A549 (cell line): ENCODE results near the gene PROSER3. TPM values are rescaled to one million over a fixed set of nuclear protein-coding genes. Genes with fewer than 3 reads are reported as not detected.
A peak's percentile ranks its signal among the peaks of the same experiment; 100 is the strongest.

Source experiments
- ATAC-seq, 2 experiments: fragments of 200-7000 bp in 1 of 2; fragments of >200 bp in 1 of 2; cut with Nextera tagmentation in 1 of 2; cut with Tn5 transposase in 1 of 2; 3 replicates each; pipeline versions ENCODE4 v1.8.0 to v1.9.1; 2018 to 2020; ENCODE audit warnings: mild to moderate bottlenecking in 1 of 2, moderate library complexity in 1 of 2
- CTCF ChIA-PET: fragments of 300-600 bp; sonication (Branson Sonifier 250); formaldehyde crosslinking; extraction: SDS; loops from one replicate; lab custom pipeline; 2021; ENCODE audit warnings: antibody characterized with exemption, inconsistent platforms; lab: Yijun Ruan, JAX
- POLR2A ChIA-PET: fragments of 350-600 bp; formaldehyde crosslinking; extraction: SDS; loops from one replicate; lab custom pipeline; 2021; ENCODE audit warnings: antibody characterized with exemption, inconsistent platforms; lab: Yijun Ruan, JAX
- DNase-seq, 2 experiments: peaks; one replicate each; pipeline versions ENCODE4 v3.0.0 to v3.0.0-alpha.2; 2011 to 2016; ENCODE audit warnings: low read depth in 1 of 2, low spot score in 1 of 2
- FAIRE-seq: peaks from 2 replicates; lab custom pipeline; 2011; peaks lifted over from hg19 to GRCh38; lab: Jason Lieb, UNC
- H3K27ac ChIP-seq, 2 experiments: fragments of >200 bp; sonication (Bioruptor Twin); formaldehyde crosslinking; 3 replicates each; pipeline ENCODE4 v1.5.1; 2016 to 2017
- H3K4me1 ChIP-seq: fragments of >200 bp; sonication (Bioruptor Twin); formaldehyde crosslinking; 3 replicates; pipeline ENCODE4 v1.6.1; 2016
- H3K4me2 ChIP-seq: fragments of >200 bp; sonication (Bioruptor Twin); formaldehyde crosslinking; 3 replicates; pipeline ENCODE4 v1.6.1; 2016
- H3K4me3 ChIP-seq: fragments of >200 bp; sonication (Bioruptor Twin); formaldehyde crosslinking; 3 replicates; pipeline ENCODE4 v1.5.1; 2016
- H3K9me3 ChIP-seq: fragments of >200 bp; sonication (Bioruptor Twin); formaldehyde crosslinking; 3 replicates; pipeline ENCODE4 v1.6.1; 2016
- ATOH8 ChIP-seq: fragments of 250-450 bp; sonication (Bioruptor Pico); IDR thresholded peaks from 2 replicates; pipeline ENCODE4 v1.5.0; 2020; ENCODE audit warnings: low read depth, mild to moderate bottlenecking, moderate library complexity
- BHLHE40 ChIP-seq: IDR thresholded peaks from 2 replicates; pipeline ENCODE4 v1.6.1; 2012; ENCODE audit warnings: low read depth, low read length, inconsistent platforms
- EHF ChIP-seq: fragments of 250-450 bp; sonication (Bioruptor Pico); IDR thresholded peaks from 2 replicates; pipeline ENCODE4 v1.5.0; 2020; ENCODE audit warnings: mild to moderate bottlenecking
- EP300 ChIP-seq, 2 experiments: fragments of >200 bp; sonication (Bioruptor Twin); formaldehyde crosslinking; IDR thresholded peaks; 2 replicates in 1 of 2; 3 replicates in 1 of 2; pipeline ENCODE4 v1.6.1; 2016 to 2017
- FOSL2 ChIP-seq, 2 experiments: fragments of 450-650 bp in 1 of 2; fragments of >200 bp in 1 of 2; sonication (Bioruptor Twin) in 1 of 2; formaldehyde crosslinking; IDR thresholded peaks; 2 replicates each; pipeline versions ENCODE4 v1.5.0 to v1.6.1; 2016 to 2020; ENCODE audit warnings: mild to moderate bottlenecking in 1 of 2, moderate library complexity in 1 of 2
- FOXS1 ChIP-seq: fragments of 250-450 bp; sonication (Bioruptor Pico); IDR thresholded peaks from 2 replicates; pipeline ENCODE4 v1.5.0; 2020; ENCODE audit warnings: mild to moderate bottlenecking, moderate library complexity
- KDM1A ChIP-seq: fragments of 200-600 bp; sonication (generic); IDR thresholded peaks from 2 replicates; pipeline ENCODE4 v1.6.1; 2016; ENCODE audit warnings: low read depth, mild to moderate bottlenecking
- MYC ChIP-seq: IDR thresholded peaks from 2 replicates; pipeline ENCODE4 v1.6.1; 2012; ENCODE audit warnings: mild to moderate bottlenecking, inconsistent platforms, low read length, improper control_type of control experiment, borderline replicate concordance
- POLR2A ChIP-seq: IDR thresholded peaks from 2 replicates; pipeline ENCODE4 v1.6.1; 2012; ENCODE audit warnings: mild to moderate bottlenecking, low read length
- RCOR1 ChIP-seq: fragments of 150-350 bp; IDR thresholded peaks from 2 replicates; pipeline ENCODE4 v1.6.1; 2014; ENCODE audit warnings: antibody characterized with exemption, low read length, low read depth
- RFX5 ChIP-seq: fragments of 450-650 bp; IDR thresholded peaks from 2 replicates; pipeline ENCODE4 v1.7.1; 2014; ENCODE audit warnings: antibody characterized with exemption, mild to moderate bottlenecking, moderate library complexity
- TFCP2L1 ChIP-seq: fragments of 250-450 bp; sonication (Bioruptor Pico); IDR thresholded peaks from 2 replicates; pipeline ENCODE4 v1.5.0; 2021; ENCODE audit warnings: mild to moderate bottlenecking
- TP53 ChIP-seq: fragments of 250-450 bp; sonication (Bioruptor Pico); IDR thresholded peaks from 2 replicates; pipeline ENCODE4 v1.5.0; 2021; ENCODE audit warnings: mild to moderate bottlenecking, moderate library complexity
- WGBS: methylation state at CpG from one replicate; pipeline ENCODE4 v1.1.6; 2017; ENCODE audit errors: missing lambda C conversion rate; 5-methylcytosine and 5-hydroxymethylcytosine counted together
- polyA plus RNA-seq, 4 experiments: library from polyadenylated mRNA; depleted of rRNA in 3 of 4; stranded (reverse); fragments of >200 nt; fragmentation: RNase III in 1 of 4; extraction: RNeasy Plus Mini Kit Qiagen cat#74134 plus additional on column Dnase treatment in 1 of 4; gene quantifications; 2 replicates in 3 of 4; 3 replicates in 1 of 4; pipeline ENCODE4 v1.2.3, GENCODE V29; 2011 to 2017

Gene PROSER3
- polyA plus RNA-seq, 2 of the 4 experiments (the other 2 are of a cell fraction) = 19.5 to 24.4 TPM

GRCh38 chr19:35780717-35781116, 22.7 kb downstream of the PROSER3 start:
- Histone ChIP-seq H3K27ac (no peak overlapping the region), H3K4me1 (peaks cover 9% of the 10 kb centered on the region), H3K9me3 (no peaks in the 10 kb centered on the region), H3K4me2 (no peak overlapping the region), H3K4me3 (no peak overlapping the region)
- ChIA-PET POLR2A (interaction anchor here (0.9 kb wide), 1 partner anchor 32 kb away, joined by 4 read pairs; the partner anchor contains the start of gene LIN37), CTCF (interaction anchor here (0.8 to 1.1 kb wide), 3 partner anchors 8 to 39 kb away, joined by 3 to 4 read pairs (median 3); no protein-coding TSS in a partner anchor)
- 91% methylated on average over 18 of the region's 20 CpGs for WGBS
- TF ChIP-seq TP53 (CRISPR knock-in tag) (no peak), BHLHE40 (no peak), TFCP2L1 (no peak), POLR2A (no peak), EP300 (IDR thresholded peaks at IDR 0.05) (no peak), RCOR1 (no peak), KDM1A (no peak)
- ATAC-seq (no peak), DNase-seq (no peak), FAIRE-seq (no peak)

GRCh38 chr19:35781650-35782049, 23.7 kb downstream of the PROSER3 start:
- peak in 1 of 2 experiments; percentile 11; a peak in 2 of 6 replicates for ATAC-seq
- Histone ChIP-seq H3K4me2 (no peak overlapping the region), H3K4me3 (no peak overlapping the region), H3K27ac (no peak overlapping the region), H3K9me3 (no peaks in the 10 kb centered on the region), H3K4me1 (no peaks in the 10 kb centered on the region)
- DNase-seq = no peak
- 75% methylated on average over 9 of the region's 9 CpGs for WGBS
- no peak for FAIRE-seq
- ChIA-PET POLR2A (no interaction called here), CTCF (interaction anchor here (1.2 to 1.7 kb wide), 2 partner anchors 8 to 13 kb away, joined by 3 to 5 read pairs; no protein-coding TSS in a partner anchor)
- TF ChIP-seq KDM1A (no peak), ATOH8 (CRISPR knock-in tag) (no peak), EHF (CRISPR knock-in tag) (no peak), RFX5 (no peak)

GRCh38 chr19:35782589-35782988, 24.6 kb downstream of the PROSER3 start:
- Histone ChIP-seq H3K9me3 (no peaks in the 10 kb centered on the region), H3K27ac (no peak overlapping the region), H3K4me2 (no peak overlapping the region), H3K4me1 (no peaks in the 10 kb centered on the region), H3K4me3 (no peak overlapping the region)
- FAIRE-seq = no peak
- ChIA-PET CTCF (interaction anchor here (1.2 to 1.7 kb wide), 2 partner anchors 9 to 12 kb away, joined by 3 to 5 read pairs; no protein-coding TSS in a partner anchor), POLR2A (no interaction called here)
- TF ChIP-seq FOSL2 (IDR thresholded peaks at IDR 0.05) (no peak), FOSL2 (CRISPR knock-in tag; IDR thresholded peaks at IDR 0.05) (no peak), EP300 (IDR thresholded peaks at IDR 0.05) (no peak), FOXS1 (no peak)
- no peak for DNase-seq
- 89% methylated on average over 12 of the region's 12 CpGs for WGBS
- ATAC-seq = no peak

- 80% methylated on average over 27 of the region's 28 CpGs for WGBS
- DNase-seq (no peak), FAIRE-seq (no peak)
- ChIA-PET CTCF (interaction anchor here (1.0 to 1.9 kb wide), 4 partner anchors 10 to 147 kb away, joined by 3 to 5 read pairs (median 4); no protein-coding TSS in a partner anchor), POLR2A (no interaction called here)
- H3K9me3 ChIP-seq = no peaks in the 10 kb centered on the region
- no peak for TF ChIP-seq FOSL2 (IDR thresholded peaks at IDR 0.05)
- TF ChIP-seq FOSL2 (CRISPR knock-in tag; IDR thresholded peaks at IDR 0.05) = peak; percentile 14; the same call in 1 of the 2 replicates
- no peak for TF ChIP-seq MYC
- TF ChIP-seq, all 56 proteins: peak for 1
- Histone ChIP-seq H3K4me2 (no peak overlapping the region), H3K4me1 (no peaks in the 10 kb centered on the region), H3K27ac (no peak overlapping the region), H3K4me3 (no peak overlapping the region)
- no peak for ATAC-seq
These were observed 25.8 kb downstream of the PROSER3 start for GRCh38 chr19:35783469-35784434.
